ENCODE data around the gene KIF2A. TPM values are rescaled to one million over a fixed set of nuclear protein-coding genes. Genes with fewer than 3 reads are reported as not detected.

Gene KIF2A
- total and polyA plus RNA-seq, 9 of the 15 experiments (the other 6 are each of a cell fraction or from before 2014, with no cell fraction given), result 42.6 to 126 (median 77.6) TPM

- TF ChIP-seq ID3 (CRISPR knock-in tag; IDR thresholded peaks at IDR 0.05) (no peak), ID3 (tag; IDR thresholded peaks at IDR 0.05) (0 out of 2 replicates have a peak, but pooled peaks have one; percentile 30), NCOA6 (IDR thresholded peaks at IDR 0.05) (no peak), MBD2 (IDR thresholded peaks at IDR 0.05; ENCODE audit: borderline replicate concordance, low read depth) (no peak), NR4A1 (CRISPR knock-in tag; IDR thresholded peaks at IDR 0.05) (no peak), NR4A1 (tag; IDR thresholded peaks at IDR 0.05) (0 out of 2 replicates have a peak, but pooled peaks have one; percentile 56), CGGBP1 (CRISPR knock-in tag; IDR thresholded peaks at IDR 0.05) (no peak), CEBPB (tag; IDR thresholded peaks at IDR 0.05) (peak; percentile 33; the same call in 1 of the 2 replicates), SLC30A9 (CRISPR knock-in tag; IDR thresholded peaks at IDR 0.05) (no peak), ZNF644 (tag; IDR thresholded peaks at IDR 0.05; ENCODE audit: low read depth) (no peak), TEAD2 (tag; IDR thresholded peaks at IDR 0.05) (no peak), ZNF165 (CRISPR knock-in tag; IDR thresholded peaks at IDR 0.05; ENCODE audit: borderline replicate concordance) (0 out of 2 replicates have a peak, but pooled peaks have one; percentile 12), STAG1 (CRISPR knock-in tag; IDR thresholded peaks at IDR 0.05; ENCODE audit: borderline replicate concordance) (no peak), SRSF9 (IDR thresholded peaks at IDR 0.05; ENCODE audit: borderline replicate concordance, low read depth, low read length) (no peak), EP300 (IDR thresholded peaks at IDR 0.05; ENCODE audit: low read length) (no peak), NFRKB (IDR thresholded peaks at IDR 0.05; ENCODE audit: low read depth) (peak; percentile 64), ATF3 (IDR thresholded peaks at IDR 0.05) (peak; percentile 65), ATF3 (CRISPR knock-in tag; conservative IDR thresholded peaks at IDR 0.05) (no peak), HDGF (IDR thresholded peaks at IDR 0.05) (no peak), ZNF197 (CRISPR knock-in tag; IDR thresholded peaks at IDR 0.05; ENCODE audit: low read depth) (no peak), CHD1 (IDR thresholded peaks at IDR 0.05; ENCODE audit: low read length) (no peak), ZNF584 (CRISPR knock-in tag; IDR thresholded peaks at IDR 0.05; ENCODE audit: low read depth) (0 out of 2 replicates have a peak, but pooled peaks have one; percentile 21), SUPT5H (IDR thresholded peaks at IDR 0.05) (no peak), MAZ (CRISPR knock-in tag; conservative IDR thresholded peaks at IDR 0.05 in 1 of 2, IDR thresholded peaks at IDR 0.05 in 1 of 2) (0 out of 4 replicates have a peak, but pooled peaks of 1 of the 2 experiments have one; percentile 19), TCF15 (CRISPR knock-in tag; IDR thresholded peaks at IDR 0.05) (no peak), ZFPM2 (CRISPR knock-in tag; IDR thresholded peaks at IDR 0.05) (no peak)
- TF ChIP-seq, protein P1, sequence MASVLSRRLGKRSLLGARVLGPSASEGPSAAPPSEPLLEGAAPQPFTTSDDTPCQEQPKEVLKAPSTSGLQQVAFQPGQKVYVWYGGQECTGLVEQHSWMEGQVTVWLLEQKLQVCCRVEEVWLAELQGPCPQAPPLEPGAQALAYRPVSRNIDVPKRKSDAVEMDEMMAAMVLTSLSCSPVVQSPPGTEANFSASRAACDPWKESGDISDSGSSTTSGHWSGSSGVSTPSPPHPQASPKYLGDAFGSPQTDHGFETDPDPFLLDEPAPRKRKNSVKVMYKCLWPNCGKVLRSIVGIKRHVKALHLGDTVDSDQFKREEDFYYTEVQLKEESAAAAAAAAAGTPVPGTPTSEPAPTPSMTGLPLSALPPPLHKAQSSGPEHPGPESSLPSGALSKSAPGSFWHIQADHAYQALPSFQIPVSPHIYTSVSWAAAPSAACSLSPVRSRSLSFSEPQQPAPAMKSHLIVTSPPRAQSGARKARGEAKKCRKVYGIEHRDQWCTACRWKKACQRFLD (CRISPR knock-in tag; IDR thresholded peaks at IDR 0.05), result peak; percentile 13; the same call in 1 of the 2 replicates
Measured at GRCh38 chr5:62431735-62432620, 126.0 kb downstream of the KIF2A start (continued).
